RWPE2 (cell line): Measurements from ENCODE around the gene MEOX1.

ENCODE experiments used
- ATAC-seq: fragments of 200-7000 bp; cut with Tn5 transposase; 3 replicates; pipeline ENCODE4 v1.9.1; 2021; ENCODE audit warnings: low read depth
- DNase-seq: peaks from one replicate; pipeline ENCODE4 v3.0.0-alpha.2; 2020; ENCODE audit warnings: low spot score
- H3K27ac ChIP-seq: fragments of 450-650 bp; 2 replicates; pipeline ENCODE4 v1.5.1; 2017; ENCODE audit warnings: mild to moderate bottlenecking; ENCODE audit not compliant: poor library complexity, severe bottlenecking
- H3K27me3 ChIP-seq: fragments of 250-450 bp; sonication (Bioruptor Pico); 2 replicates; pipeline ENCODE4 v1.5.1; 2021; ENCODE audit warnings: mild to moderate bottlenecking, moderate library complexity; ENCODE audit not compliant: insufficient read depth, poor library complexity, severe bottlenecking
- H3K36me3 ChIP-seq: fragments of 250-450 bp; sonication (Bioruptor Pico); 2 replicates; pipeline ENCODE4 v1.5.1; 2020; ENCODE audit warnings: low read depth, mild to moderate bottlenecking, moderate library complexity
- H3K4me1 ChIP-seq: fragments of 250-450 bp; sonication (Bioruptor Pico); 2 replicates; pipeline ENCODE4 v1.5.1; 2021; ENCODE audit warnings: mild to moderate bottlenecking, moderate library complexity; ENCODE audit not compliant: insufficient read depth, poor library complexity, severe bottlenecking
- H3K4me3 ChIP-seq: fragments of 250-450 bp; sonication (Bioruptor Pico); 2 replicates; pipeline ENCODE4 v1.5.1; 2021; ENCODE audit warnings: mild to moderate bottlenecking, moderate library complexity; ENCODE audit not compliant: severe bottlenecking
- H3K9me3 ChIP-seq: fragments of 250-450 bp; sonication (Bioruptor Pico); 2 replicates; pipeline ENCODE4 v1.5.1; 2021; ENCODE audit warnings: mild to moderate bottlenecking, moderate library complexity; ENCODE audit not compliant: severe bottlenecking
- CTCF ChIP-seq: fragments of 450-650 bp; IDR thresholded peaks from one replicate; pipeline ENCODE4 v1.5.1; 2017; ENCODE audit warnings: mild to moderate bottlenecking, moderate library complexity; ENCODE audit not compliant: poor library complexity, severe bottlenecking

Gene MEOX1

DNA sequence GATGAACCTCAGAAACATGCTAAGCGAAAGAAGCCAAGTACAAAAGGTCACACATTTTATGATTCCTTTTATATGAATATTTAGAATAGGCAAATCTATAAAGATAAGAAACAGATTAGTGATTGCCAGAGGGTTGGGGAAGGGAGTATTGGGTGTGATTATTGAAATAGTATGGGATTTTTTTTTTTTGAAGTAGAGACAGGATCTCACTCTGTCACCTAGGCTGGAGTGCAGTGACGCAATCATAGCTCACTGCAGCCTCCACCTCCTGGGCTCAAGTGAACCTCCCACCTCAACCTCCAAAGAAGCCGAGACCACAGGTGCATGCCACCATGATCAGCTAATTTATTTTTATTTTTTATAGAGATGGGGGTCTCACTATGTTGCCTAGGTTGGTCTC lies 35.7 kb downstream of the MEOX1 start:
- DNase-seq: no peak
- H3K36me3 ChIP-seq: no peaks in the 10 kb centered on the region
- no peak overlapping the region for H3K27ac ChIP-seq
- no peak for TF ChIP-seq CTCF
- no peaks in the 10 kb centered on the region for H3K9me3 ChIP-seq
- no peaks in the 10 kb centered on the region for H3K4me1 ChIP-seq
- ATAC-seq: no peak
- no peaks in the 10 kb centered on the region for H3K27me3 ChIP-seq
- no peak overlapping the region for H3K4me3 ChIP-seq

DNA sequence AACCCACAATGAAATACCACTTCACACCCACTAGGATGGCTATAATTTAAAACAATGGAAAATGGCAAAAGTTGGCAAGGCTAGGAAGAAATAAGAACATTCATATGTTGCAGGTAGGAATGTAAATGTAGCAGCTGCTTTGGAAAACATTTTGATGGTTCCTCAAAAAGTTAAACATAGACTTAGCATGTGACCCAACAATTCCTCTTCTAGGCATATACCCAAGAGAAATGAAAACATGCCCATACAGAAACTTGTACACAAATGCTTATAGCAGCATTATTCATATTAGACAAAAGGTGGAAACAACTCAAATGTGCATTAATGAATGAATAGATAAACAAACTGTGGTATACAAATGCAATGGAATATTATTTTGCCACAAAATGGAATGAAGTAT lies 36.1 kb downstream of the MEOX1 start:
- DNase-seq: no peak
- TF ChIP-seq CTCF: no peak
- no peaks in the 10 kb centered on the region for H3K9me3 ChIP-seq
- H3K36me3 ChIP-seq: no peaks in the 10 kb centered on the region
- H3K27me3 ChIP-seq: no peaks in the 10 kb centered on the region
- no peak overlapping the region for H3K4me3 ChIP-seq
- no peaks in the 10 kb centered on the region for H3K4me1 ChIP-seq
- H3K27ac ChIP-seq: no peak overlapping the region
- ATAC-seq: no peak

DNA sequence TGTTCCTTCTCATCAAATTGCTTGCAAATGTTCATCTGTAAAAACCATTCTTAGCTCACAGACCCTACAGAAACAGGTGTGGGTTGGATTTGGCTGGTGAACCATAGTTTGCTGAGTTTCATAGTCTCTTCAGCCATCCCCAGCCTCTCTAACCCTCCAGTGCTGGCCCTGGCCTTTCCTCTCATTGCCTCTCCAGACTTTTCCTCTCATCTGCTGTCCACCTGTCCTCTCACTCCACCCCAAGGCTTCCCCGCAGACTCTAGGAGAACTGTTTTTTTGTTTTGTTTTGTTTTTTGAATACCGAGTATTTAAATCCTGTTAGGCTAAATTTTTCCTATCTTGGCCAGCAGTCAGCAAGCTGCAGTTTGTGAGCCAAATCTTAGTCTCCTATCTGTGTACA lies 41.1 kb downstream of the MEOX1 start:
- no peak overlapping the region for H3K4me3 ChIP-seq
- no peak for ATAC-seq
- no peak for DNase-seq
- no peaks in the 10 kb centered on the region for H3K9me3 ChIP-seq
- peaks cover 2% of the 10 kb centered on the region for H3K4me1 ChIP-seq
- H3K27me3 ChIP-seq: no peaks in the 10 kb centered on the region
- no peak for TF ChIP-seq CTCF
- H3K27ac ChIP-seq: no peak overlapping the region
- H3K36me3 ChIP-seq: no peaks in the 10 kb centered on the region

DNA sequence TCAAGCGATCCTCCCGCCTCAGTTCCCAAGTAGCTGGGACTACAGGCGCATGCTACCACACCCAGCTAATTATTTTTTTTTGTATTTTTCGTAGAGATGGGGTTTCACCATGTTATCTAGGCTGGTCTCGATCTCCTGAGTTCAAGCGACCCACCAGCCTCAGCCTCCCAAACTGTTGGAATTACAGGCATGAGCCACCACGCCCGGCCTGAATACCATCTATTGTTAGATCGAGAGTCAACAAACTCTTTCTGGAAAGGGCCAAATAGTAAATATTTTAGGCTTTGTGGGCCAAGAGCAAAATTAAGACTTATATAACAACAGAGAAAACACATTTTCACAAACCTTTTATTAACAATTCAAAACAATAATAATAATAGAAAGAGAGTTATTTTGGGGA lies 41.6 kb downstream of the MEOX1 start:
- no peaks in the 10 kb centered on the region for H3K9me3 ChIP-seq
- no peak for TF ChIP-seq CTCF
- DNase-seq: no peak
- H3K27me3 ChIP-seq: no peaks in the 10 kb centered on the region
- no peak overlapping the region for H3K4me3 ChIP-seq
- no peak for ATAC-seq
- H3K36me3 ChIP-seq: no peaks in the 10 kb centered on the region
- no peak overlapping the region for H3K27ac ChIP-seq
- H3K4me1 ChIP-seq: peaks cover 6% of the 10 kb centered on the region

DNA sequence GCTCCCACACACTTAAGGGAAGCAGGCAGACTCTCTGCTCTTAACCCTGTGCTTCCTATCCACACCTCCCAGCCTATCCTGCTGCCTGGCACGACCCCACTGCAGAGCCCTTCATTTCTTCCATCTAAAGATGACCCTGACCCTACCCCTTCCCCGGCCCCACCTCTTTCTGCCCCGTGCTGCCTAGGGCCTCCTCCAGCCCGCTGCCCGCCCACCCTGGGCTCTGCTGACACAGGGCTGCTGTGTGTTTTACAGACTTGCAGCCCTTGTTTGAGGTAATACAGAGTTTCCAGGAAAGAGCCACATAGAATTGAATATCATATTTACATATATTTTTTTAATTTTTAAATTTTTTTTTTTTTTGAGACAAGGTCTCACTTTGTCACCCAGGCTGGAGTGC lies 42.0 kb downstream of the MEOX1 start:
- Histone ChIP-seq H3K4me3 (no peak overlapping the region), H3K4me1 (peaks cover 10% of the 10 kb centered on the region), H3K9me3 (no peaks in the 10 kb centered on the region), H3K27ac (no peak overlapping the region), H3K36me3 (no peaks in the 10 kb centered on the region), H3K27me3 (no peaks in the 10 kb centered on the region)
- no peak for TF ChIP-seq CTCF
- no peak for DNase-seq
- no peak for ATAC-seq
